Measurements from ENCODE around the gene PALD1.

DNA sequence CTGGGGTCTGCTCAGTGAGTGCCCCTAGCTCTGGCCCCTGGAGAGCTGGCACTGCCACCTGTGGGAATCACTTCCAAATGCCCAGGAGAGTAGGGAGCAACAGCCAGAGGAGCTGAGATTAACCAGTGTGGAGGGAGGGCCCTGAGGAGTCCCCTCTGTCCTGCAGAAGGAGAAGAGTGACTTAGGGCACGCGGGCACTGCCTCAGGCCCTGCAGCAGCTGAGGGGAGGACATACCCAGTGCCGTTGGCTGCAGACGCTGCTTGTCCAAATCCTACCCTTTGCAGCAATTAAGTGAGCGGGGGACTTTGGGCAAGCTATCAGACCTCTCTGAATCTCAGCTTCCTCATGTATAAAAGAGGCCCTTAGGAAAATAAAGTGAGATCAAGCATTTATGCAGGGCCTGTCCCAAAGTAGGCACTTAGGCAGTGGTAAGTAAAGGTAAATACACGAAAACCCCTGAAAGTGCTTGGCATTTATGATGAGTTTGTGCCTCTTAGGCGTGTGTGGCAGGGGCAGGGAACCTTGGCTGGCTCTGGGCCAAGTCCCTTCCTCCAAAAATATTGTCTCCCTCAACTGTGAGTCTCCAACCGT, 107.1 kb downstream of the PALD1 start:
- TF ChIP-seq, protein P1, sequence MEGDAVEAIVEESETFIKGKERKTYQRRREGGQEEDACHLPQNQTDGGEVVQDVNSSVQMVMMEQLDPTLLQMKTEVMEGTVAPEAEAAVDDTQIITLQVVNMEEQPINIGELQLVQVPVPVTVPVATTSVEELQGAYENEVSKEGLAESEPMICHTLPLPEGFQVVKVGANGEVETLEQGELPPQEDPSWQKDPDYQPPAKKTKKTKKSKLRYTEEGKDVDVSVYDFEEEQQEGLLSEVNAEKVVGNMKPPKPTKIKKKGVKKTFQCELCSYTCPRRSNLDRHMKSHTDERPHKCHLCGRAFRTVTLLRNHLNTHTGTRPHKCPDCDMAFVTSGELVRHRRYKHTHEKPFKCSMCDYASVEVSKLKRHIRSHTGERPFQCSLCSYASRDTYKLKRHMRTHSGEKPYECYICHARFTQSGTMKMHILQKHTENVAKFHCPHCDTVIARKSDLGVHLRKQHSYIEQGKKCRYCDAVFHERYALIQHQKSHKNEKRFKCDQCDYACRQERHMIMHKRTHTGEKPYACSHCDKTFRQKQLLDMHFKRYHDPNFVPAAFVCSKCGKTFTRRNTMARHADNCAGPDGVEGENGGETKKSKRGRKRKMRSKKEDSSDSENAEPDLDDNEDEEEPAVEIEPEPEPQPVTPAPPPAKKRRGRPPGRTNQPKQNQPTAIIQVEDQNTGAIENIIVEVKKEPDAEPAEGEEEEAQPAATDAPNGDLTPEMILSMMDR (IDR thresholded peaks at IDR 0.05): no peak
- TF ChIP-seq POLR2A (IDR thresholded peaks at IDR 0.05): no peak

Measured in testis (tissue), 2 donors.